CD14-positive monocyte (primary cell): Measurements from ENCODE around the gene TCIRG1. TPM values are rescaled to one million over a fixed set of nuclear protein-coding genes. Genes with fewer than 3 reads are reported as not detected.

Source experiments
- DNase-seq, 3 donors: peaks; one replicate each; pipeline ENCODE4 v3.0.0-alpha.2; 2011 to 2022
- H2AFZ ChIP-seq: 2 replicates; pipeline ENCODE4 v1.6.0; 2012; ENCODE audit warnings: mild to moderate bottlenecking, low read depth, low read length, inconsistent platforms; ENCODE audit not compliant: insufficient read depth, poor library complexity, severe bottlenecking
- H3K27ac ChIP-seq, 2 donors: 1 replicate in 1 of 2; 2 replicates in 1 of 2; pipeline ENCODE4 v1.5.1; 2012 to 2013; ENCODE audit warnings: low read length in 2 of 2, control low read depth in 1 of 2, inconsistent platforms in 1 of 2, low read depth in 1 of 2, mild to moderate bottlenecking in 1 of 2
- H3K27me3 ChIP-seq, 2 donors: one replicate each; pipeline versions ENCODE4 v1.6.0 to v1.6.1; 2011 to 2013; ENCODE audit warnings: low read length in 2 of 2; ENCODE audit not compliant: control insufficient read depth in 2 of 2, insufficient read depth in 2 of 2
- H3K36me3 ChIP-seq, 2 donors: replicated peaks in 1 of 2; 1 replicate in 1 of 2; 2 replicates in 1 of 2; pipeline versions ENCODE4 v1.5.1 to v1.6.1; 2012 to 2013; ENCODE audit warnings: low read length in 2 of 2, control low read depth in 1 of 2, inconsistent platforms in 1 of 2, mild to moderate bottlenecking in 1 of 2; ENCODE audit not compliant: insufficient read depth in 2 of 2, control insufficient read depth in 1 of 2
- H3K4me1 ChIP-seq, 2 donors: 1 replicate in 1 of 2; 2 replicates in 1 of 2; pipeline versions ENCODE4 v1.5.1 to v1.6.1; 2012 to 2013; ENCODE audit warnings: low read length in 2 of 2, control low read depth in 1 of 2, inconsistent platforms in 1 of 2, mild to moderate bottlenecking in 1 of 2, moderate library complexity in 1 of 2; ENCODE audit not compliant: insufficient read depth in 2 of 2, control insufficient read depth in 1 of 2
- H3K4me2 ChIP-seq: replicated peaks from 2 replicates; pipeline ENCODE3; 2012; ENCODE audit warnings: low read length, moderate library complexity, mild to moderate bottlenecking; ENCODE audit not compliant: poor library complexity, severe bottlenecking; ENCODE audit errors: extremely low read depth
- H3K4me3 ChIP-seq, 3 experiments: fragments of 200-600 bp in 1 of 3; sonication (generic) in 1 of 3; replicated peaks in 1 of 3; 1 replicate in 2 of 3; 2 replicates in 1 of 3; pipeline ENCODE4 v1.5.1; 2011 to 2013; ENCODE audit warnings: low read length in 3 of 3, mild to moderate bottlenecking in 3 of 3, control low read depth in 2 of 3, low read depth in 2 of 3, inconsistent platforms in 1 of 3, moderate library complexity in 1 of 3
- H3K79me2 ChIP-seq: 2 replicates; pipeline ENCODE4 v1.6.0; 2012; ENCODE audit warnings: mild to moderate bottlenecking, control low read depth, inconsistent platforms, low read length, moderate library complexity; ENCODE audit not compliant: insufficient read depth
- H3K9ac ChIP-seq: 2 replicates; pipeline ENCODE4 v1.6.0; 2017; ENCODE audit warnings: low read length, mild to moderate bottlenecking; ENCODE audit not compliant: insufficient read depth, poor library complexity, severe bottlenecking
- H3K9me3 ChIP-seq, 2 donors: replicated peaks in 1 of 2; 1 replicate in 1 of 2; 2 replicates in 1 of 2; pipeline versions ENCODE4 v1.5.1 to v1.6.1; 2012 to 2013; ENCODE audit warnings: low read length in 2 of 2, control low read depth in 1 of 2; ENCODE audit not compliant: control insufficient read depth in 1 of 2, insufficient read depth in 1 of 2
- H4K20me1 ChIP-seq: 2 replicates; pipeline ENCODE4 v1.6.0; 2012; ENCODE audit warnings: mild to moderate bottlenecking, low read length, control low read depth, moderate library complexity; ENCODE audit not compliant: insufficient read depth
- H3K27ac Mint-ChIP-seq, 7 donors: one replicate each; pipeline ENCODE4 v1.8.0; 2020; ENCODE audit warnings: mild to moderate bottlenecking in 7 of 7, mixed read lengths in 7 of 7, moderate library complexity in 6 of 7, inconsistent platforms in 2 of 7
- H3K27me3 Mint-ChIP-seq, 3 donors: one replicate each; pipeline ENCODE4 v1.8.0; 2021 to 2022; ENCODE audit warnings: low read depth in 3 of 3, mild to moderate bottlenecking in 3 of 3, mixed read lengths in 3 of 3, moderate library complexity in 3 of 3, inconsistent platforms in 1 of 3
- H3K36me3 Mint-ChIP-seq, 2 donors: one replicate each; pipeline ENCODE4 v1.8.0; 2020; ENCODE audit warnings: mixed read lengths in 2 of 2, inconsistent platforms in 1 of 2, mild to moderate bottlenecking in 1 of 2
- H3K4me1 Mint-ChIP-seq: one replicate; pipeline ENCODE4 v1.8.0; 2020; ENCODE audit warnings: mild to moderate bottlenecking, mixed read lengths
- H3K4me3 Mint-ChIP-seq, 2 donors: one replicate each; pipeline ENCODE4 v1.8.0; 2020; ENCODE audit warnings: mild to moderate bottlenecking in 2 of 2, mixed read lengths in 2 of 2, moderate library complexity in 1 of 2
- H3K9me3 Mint-ChIP-seq, 7 donors: one replicate each; pipeline ENCODE4 v1.8.0; 2020 to 2022; ENCODE audit warnings: mixed read lengths in 7 of 7, mild to moderate bottlenecking in 6 of 7, moderate library complexity in 6 of 7, inconsistent platforms in 2 of 7
- CTCF ChIP-seq: fragments of 200-600 bp; IDR thresholded peaks from one replicate; pipeline ENCODE4 v1.8.0; 2022; ENCODE audit warnings: antibody characterized with exemption, mild to moderate bottlenecking
- WGBS: methylation state at CpG from one replicate; pipeline ENCODE4 v1.1.5; 2013; ENCODE audit warnings: missing lambda C conversion rate; ENCODE audit not compliant: insufficient coverage; 5-methylcytosine and 5-hydroxymethylcytosine counted together
- intact Hi-C, 2 donors: fragments of 100-400 bp; cut with micrococcal nuclease; formaldehyde crosslinking; loops; one replicate each; pipeline versions ENCODE4 v1.15.0 to v1.15.1; 2023
- polyA plus RNA-seq, 3 donors: library from polyadenylated mRNA; depleted of rRNA in 1 of 3; unstranded in 2 of 3; stranded (reverse) in 1 of 3; fragments of 300-500 nt in 2 of 3; fragments of >200 nt in 1 of 3; fragmentation: Illumina TruSeq in 2 of 3; gene quantifications; 1 replicate in 2 of 3; 2 replicates in 1 of 3; pipeline ENCODE4 v1.2.3, GENCODE V29; 2012 to 2021

Gene TCIRG1
- polyA plus RNA-seq, 3 donors = 197 to 1,286 (median 225) TPM

- peaks cover 75 to 83% of the 10 kb centered on the region in 2 donors for H3K36me3 Mint-ChIP-seq
- peaks cover 55 to 97% of the 10 kb centered on the region in 2 donors for H3K36me3 ChIP-seq
- H3K9ac ChIP-seq = no peak overlapping the region
- no peaks in the 10 kb centered on the region for H3K27me3 ChIP-seq
- H3K9me3 ChIP-seq = no peaks in the 10 kb centered on the region
- DNase-seq = no peak
- H3K27me3 Mint-ChIP-seq = no peaks in the 10 kb centered on the region
- H3K4me3 Mint-ChIP-seq = no peak overlapping the region
- no peaks in the 10 kb centered on the region for H4K20me1 ChIP-seq
- no peak overlapping the region for H2AFZ ChIP-seq
- H3K4me3 ChIP-seq = no peak overlapping the region
- no peak for TF ChIP-seq CTCF
- peaks cover 0 to 10% of the 10 kb centered on the region in 2 donors for H3K4me1 ChIP-seq
- 100% methylated on average over 2 of the region's 3 CpGs for WGBS
- no peak overlapping the region for H3K27ac ChIP-seq
- no peaks in the 10 kb centered on the region for H3K9me3 Mint-ChIP-seq
- H3K4me1 Mint-ChIP-seq = peaks cover 23% of the 10 kb centered on the region
- H3K4me2 ChIP-seq = no peak overlapping the region
- H3K79me2 ChIP-seq = no peaks in the 10 kb centered on the region
- intact Hi-C loops = no loop called here
- no peak overlapping the region for H3K27ac Mint-ChIP-seq
Observed at GRCh38 chr11:68066742-68067141, 27.9 kb downstream of the TCIRG1 start.

GRCh38 chr11:68067991-68068390 lies 29.2 kb downstream of the TCIRG1 start:
- H3K9me3 Mint-ChIP-seq = no peaks in the 10 kb centered on the region
- Histone ChIP-seq H3K4me1 (peaks cover 0 to 10% of the 10 kb centered on the region in 2 donors), H3K4me2 (no peak overlapping the region), H4K20me1 (no peaks in the 10 kb centered on the region), H3K9ac (no peak overlapping the region), H3K27me3 (no peaks in the 10 kb centered on the region), H2AFZ (no peak overlapping the region), H3K9me3 (no peaks in the 10 kb centered on the region), H3K36me3 (peaks cover 46 to 97% of the 10 kb centered on the region in 2 donors), H3K27ac (no peak overlapping the region), H3K4me3 (no peak overlapping the region), H3K79me2 (no peaks in the 10 kb centered on the region)
- intact Hi-C loops = no loop called here
- no peak for DNase-seq
- peaks cover 67 to 81% of the 10 kb centered on the region in 2 donors for H3K36me3 Mint-ChIP-seq
- WGBS = 98% methylated on average over 5 of the region's 5 CpGs
- peak overlapping the region in 1 of 7 donors; percentile 26 for H3K27ac Mint-ChIP-seq
- H3K4me1 Mint-ChIP-seq = peaks cover 23% of the 10 kb centered on the region
- no peak overlapping the region for H3K4me3 Mint-ChIP-seq
- H3K27me3 Mint-ChIP-seq = no peaks in the 10 kb centered on the region
- TF ChIP-seq CTCF = no peak
